Activated T-helper 1 cell treated with anti-CD3 and anti-CD28 coated beads, Interleukin-2, amount 50 U/mL, for 16 hours (primary cell): ENCODE measurements around the gene IL17RC.
"Not testable (repeated sequence)": the region's sequence is repeated elsewhere in the genome, so short reads cannot be mapped to it uniquely, and the experiment has no call there.

Experiments used
- DNase-seq, 2 donors: peaks; one replicate each; pipeline ENCODE4 v3.0.0-alpha.2; 2020; ENCODE audit warnings: low read depth in 1 of 2, low spot score in 1 of 2

The IL17RC gene

DNA sequence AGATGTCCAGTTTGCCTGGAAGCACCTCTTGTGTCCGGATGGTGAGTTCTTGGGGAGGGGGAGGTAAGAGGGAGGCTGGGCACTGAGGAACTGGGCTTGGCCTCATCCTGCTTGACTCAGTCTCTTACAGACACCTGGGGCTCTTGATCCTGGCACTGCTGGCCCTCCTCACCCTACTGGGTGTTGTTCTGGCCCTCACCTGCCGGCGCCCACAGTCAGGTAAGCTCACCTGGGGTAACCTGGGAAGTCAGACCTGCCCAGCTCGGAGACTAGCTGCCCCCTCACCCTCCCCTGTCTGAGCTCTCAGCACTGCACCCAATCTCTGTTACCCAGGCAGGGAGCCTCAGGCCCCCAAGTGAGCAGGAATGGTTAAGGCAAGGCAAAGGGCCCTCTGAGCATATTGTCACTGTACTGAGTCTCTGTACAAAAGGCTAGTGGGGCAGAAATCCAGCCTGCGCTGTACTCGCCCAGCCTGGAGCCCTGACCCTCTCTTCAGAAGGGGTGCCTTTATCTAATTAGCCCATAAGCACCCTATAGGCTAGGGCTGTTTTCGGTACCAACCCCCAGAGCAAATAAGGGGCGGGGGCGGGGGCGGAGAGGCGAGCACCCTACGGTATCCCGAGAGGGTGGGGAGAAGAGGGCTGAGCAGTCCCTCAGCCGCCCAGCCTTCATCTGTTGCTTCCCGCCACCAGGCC, 2.2 kb upstream of the IL17RC start:
- DNase-seq: no peak

DNA sequence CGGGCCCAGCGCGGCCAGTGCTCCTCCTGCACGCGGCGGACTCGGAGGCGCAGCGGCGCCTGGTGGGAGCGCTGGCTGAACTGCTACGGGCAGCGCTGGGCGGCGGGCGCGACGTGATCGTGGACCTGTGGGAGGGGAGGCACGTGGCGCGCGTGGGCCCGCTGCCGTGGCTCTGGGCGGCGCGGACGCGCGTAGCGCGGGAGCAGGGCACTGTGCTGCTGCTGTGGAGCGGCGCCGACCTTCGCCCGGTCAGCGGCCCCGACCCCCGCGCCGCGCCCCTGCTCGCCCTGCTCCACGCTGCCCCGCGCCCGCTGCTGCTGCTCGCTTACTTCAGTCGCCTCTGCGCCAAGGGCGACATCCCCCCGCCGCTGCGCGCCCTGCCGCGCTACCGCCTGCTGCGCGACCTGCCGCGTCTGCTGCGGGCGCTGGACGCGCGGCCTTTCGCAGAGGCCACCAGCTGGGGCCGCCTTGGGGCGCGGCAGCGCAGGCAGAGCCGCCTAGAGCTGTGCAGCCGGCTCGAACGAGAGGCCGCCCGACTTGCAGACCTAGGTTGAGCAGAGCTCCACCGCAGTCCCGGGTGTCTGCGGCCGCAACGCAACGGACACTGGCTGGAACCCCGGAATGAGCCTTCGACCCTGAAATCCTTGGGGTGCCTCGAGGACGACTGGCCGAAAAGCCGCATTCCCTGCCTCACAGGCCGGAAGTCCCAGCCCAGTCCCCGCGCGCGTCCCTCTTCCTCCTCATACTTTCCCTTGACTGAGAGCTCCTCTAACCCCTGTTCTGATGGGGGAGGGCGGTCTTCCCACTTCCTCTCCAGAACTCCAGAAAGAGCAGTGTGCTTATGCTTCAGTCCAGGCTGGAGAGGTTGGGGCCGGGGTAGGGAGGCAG, 1.4 kb upstream of the IL17RC start:
- no peak for DNase-seq

DNA sequence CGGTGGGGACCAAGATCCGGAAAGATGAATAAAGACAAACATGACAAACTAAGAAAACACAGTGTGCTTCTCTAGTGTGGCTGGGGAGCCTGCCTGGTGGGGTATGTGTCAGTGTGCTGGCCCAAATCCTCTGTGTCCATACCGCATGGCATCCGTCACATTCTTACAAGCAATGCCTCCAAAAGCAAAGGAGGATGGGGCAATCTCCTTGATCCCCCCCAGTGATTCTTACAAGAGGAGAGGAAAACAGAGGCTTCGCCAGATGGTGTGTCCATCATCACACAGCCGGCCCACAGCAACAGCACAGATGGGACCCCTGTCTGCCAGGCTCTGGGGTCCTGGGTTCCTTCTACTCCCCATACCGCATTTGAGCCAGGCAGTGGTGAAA, 558 bp upstream of the IL17RC start:
- DNase-seq: no peak

DNA sequence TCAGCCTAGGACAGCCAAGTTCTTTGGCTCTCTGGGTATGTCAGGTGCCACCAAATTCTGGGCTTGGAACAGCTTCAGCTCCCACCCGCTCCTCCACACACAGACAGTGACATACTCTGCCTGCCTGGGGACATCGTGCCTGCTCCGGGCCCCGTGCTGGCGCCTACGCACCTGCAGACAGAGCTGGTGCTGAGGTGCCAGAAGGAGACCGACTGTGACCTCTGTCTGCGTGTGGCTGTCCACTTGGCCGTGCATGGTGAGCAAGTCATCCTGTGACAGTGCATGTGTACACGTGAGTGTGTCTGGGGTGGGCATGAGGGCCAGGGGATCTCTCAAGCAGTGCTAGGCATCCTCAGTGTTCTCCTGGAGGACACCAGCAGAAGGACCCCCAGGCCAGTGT, 922 bp downstream of the IL17RC start:
- no peak for DNase-seq

DNA sequence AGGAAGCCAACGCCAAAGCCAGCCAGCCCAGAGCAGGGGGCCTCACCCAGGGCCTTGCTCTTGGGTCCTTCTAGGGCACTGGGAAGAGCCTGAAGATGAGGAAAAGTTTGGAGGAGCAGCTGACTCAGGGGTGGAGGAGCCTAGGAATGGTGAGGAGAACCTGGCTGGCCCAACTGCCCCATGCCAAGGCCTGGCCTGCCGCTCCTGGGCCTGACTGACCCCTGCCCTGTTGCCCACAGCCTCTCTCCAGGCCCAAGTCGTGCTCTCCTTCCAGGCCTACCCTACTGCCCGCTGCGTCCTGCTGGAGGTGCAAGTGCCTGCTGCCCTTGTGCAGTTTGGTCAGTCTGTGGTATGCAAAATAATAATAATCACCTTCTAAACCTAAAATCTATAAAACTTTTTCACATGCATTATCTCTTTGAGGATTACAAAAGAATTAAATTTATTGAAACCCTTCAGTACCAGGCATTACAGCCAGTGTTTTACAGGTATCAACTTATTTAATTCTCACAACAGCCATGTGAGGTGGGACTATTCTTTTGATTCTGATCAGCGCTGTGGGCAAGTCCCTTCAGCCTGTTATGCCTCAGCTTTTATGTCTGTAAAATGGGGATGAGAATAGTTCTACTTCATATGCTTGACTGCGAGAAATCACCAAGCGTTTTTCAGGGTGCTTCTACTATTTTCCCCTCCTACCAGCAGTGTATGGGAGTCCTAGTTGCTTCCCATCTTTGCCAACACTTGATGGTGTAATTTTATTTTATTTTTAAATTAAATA, 1.6 kb downstream of the IL17RC start:
- DNase-seq: no peak

DNA sequence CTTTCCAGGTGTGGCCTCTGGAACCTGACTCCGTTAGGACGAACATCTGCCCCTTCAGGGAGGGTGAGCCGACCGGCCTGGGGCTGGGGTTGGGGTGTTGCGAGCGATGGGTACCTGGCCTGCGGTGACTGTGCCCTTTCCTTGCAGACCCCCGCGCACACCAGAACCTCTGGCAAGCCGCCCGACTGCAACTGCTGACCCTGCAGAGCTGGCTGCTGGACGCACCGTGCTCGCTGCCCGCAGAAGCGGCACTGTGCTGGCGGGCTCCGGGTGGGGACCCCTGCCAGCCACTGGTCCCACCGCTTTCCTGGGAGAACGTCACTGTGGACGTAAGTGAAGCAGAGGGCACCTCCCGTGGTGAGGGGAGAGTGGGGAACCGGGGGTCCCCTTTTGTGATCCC, 11.3 kb downstream of the IL17RC start:
- DNase-seq: no peak

DNA sequence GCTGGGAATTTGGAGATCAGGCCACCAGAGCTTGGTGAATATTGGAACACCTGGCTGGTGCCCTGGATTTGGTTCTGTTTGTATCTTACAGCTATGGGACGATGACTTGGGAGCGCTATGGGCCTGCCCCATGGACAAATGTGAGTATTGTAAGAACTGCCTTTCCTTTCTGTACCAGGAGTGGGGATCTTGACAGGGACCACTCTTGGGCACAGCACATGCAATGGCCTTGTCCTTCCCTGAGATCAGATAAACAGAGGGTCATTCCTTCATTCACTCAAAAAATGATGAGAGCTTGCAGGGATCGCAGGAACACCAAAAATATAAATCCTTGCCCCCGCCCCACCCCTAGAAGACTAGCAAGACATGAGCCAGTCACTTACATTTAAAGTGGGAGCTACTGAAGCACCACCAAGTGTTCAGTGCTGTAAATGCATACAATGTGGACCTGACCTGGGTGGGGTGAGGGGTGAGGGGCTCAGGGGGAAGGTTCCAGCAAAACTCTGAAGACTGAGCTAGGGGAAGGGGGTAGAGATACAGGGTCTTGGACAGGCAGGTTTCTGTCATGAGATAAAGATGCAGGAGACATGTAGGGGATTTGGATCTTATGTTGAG, 14.0 kb downstream of the IL17RC start:
- no peak for DNase-seq

DNA sequence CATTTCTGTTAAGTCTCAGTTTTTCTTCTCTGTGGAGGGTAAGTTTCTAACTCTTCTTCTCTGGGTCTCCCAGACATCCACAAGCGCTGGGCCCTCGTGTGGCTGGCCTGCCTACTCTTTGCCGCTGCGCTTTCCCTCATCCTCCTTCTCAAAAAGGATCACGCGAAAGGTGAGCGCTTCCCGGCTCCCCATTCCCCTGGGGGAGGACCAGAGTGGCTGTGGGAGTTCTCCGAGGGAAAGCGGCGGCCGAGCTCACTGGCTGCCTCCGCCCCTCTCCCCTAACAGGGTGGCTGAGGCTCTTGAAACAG, 15.6 kb downstream of the IL17RC start:
- DNase-seq: no peak

DNA sequence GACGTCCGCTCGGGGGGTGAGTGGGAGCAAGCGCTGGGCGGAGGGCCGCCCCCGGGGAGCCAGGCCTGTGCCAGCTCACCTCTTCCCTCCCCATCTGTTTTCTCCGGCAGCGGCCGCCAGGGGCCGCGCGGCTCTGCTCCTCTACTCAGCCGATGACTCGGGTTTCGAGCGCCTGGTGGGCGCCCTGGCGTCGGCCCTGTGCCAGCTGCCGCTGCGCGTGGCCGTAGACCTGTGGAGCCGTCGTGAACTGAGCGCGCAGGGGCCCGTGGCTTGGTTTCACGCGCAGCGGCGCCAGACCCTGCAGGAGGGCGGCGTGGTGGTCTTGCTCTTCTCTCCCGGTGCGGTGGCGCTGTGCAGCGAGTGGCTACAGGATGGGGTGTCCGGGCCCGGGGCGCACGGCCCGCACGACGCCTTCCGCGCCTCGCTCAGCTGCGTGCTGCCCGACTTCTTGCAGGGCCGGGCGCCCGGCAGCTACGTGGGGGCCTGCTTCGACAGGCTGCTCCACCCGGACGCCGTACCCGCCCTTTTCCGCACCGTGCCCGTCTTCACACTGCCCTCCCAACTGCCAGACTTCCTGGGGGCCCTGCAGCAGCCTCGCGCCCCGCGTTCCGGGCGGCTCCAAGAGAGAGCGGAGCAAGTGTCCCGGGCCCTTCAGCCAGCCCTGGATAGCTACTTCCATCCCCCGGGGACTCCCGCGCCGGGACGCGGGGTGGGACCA, 16.1 kb downstream of the IL17RC start:
- DNase-seq: peak; percentile 72 to 86

DNA sequence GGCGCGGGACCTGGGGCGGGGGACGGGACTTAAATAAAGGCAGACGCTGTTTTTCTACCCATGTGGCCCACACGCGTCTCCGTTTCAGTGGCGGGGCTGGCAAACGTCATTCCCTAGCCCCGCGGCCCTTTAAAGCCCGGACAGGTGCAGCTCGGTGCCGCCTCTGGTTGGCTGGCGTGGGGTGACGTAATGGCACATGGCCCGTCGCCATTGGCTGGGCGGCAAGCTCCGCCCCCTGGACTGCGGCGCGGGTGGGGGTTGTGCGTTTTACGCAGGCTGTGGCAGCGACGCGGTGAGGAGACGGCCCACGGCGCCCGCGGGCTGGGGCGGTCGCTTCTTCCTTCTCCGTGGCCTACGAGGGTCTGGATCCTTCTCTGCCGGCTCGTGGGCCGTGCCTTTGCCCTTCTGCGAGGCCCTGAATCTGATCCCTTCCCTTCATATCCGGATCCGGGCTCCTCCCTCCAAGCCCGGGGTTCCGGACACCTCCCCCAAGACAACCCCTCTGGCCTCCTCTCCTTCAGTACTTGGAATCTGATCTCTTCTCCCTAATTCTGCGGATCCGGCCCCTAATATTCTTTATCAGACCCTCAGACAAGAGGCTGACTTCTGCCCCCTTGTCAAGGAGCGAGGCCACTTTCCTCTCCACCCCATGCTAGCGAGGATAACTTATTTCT, 16.8 kb downstream of the IL17RC start, which contains the start of gene CRELD1:
CRELD1 (plus strand) TSS at position 274 of the 674 bp plus-strand sequence. CDS start 605 bp downstream, outside the sequence.
- DNase-seq: peak; percentile 92 to 95

DNA sequence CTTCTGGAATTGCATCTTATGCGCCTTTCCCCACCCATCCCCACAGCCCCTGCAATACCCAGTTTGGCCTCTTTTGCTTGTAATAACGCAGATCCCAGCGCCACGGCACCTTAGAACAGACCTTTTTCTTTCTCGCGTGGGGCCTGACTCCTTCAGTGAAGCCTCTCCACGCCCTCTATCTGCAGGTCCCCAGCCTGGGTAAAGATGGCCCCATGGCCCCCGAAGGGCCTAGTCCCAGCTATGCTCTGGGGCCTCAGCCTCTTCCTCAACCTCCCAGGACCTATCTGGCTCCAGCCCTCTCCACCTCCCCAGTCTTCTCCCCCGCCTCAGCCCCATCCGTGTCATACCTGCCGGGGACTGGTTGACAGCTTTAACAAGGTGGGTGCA, 17.3 kb downstream of the IL17RC start:
- no peak for DNase-seq

DNA sequence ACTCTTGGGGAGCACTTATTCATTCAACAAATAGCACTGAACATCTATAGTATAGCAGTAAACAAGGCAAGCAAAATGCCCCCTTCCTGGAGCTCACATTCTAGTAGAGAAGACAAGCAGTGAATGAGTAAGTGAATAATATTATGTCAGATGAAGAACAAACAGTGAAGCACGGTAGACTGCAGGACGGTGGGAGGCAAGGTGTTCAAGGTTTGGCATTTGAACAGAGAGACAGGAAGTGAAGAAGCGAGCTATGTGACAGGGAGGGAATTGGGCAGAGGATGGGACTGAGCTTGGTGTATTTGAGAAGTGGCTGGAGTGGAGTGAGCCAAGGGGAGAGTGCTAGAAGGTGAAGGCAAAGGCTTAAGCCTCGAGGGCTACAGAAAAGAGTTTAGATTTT, 18.1 kb downstream of the IL17RC start:
- DNase-seq: no peak

DNA sequence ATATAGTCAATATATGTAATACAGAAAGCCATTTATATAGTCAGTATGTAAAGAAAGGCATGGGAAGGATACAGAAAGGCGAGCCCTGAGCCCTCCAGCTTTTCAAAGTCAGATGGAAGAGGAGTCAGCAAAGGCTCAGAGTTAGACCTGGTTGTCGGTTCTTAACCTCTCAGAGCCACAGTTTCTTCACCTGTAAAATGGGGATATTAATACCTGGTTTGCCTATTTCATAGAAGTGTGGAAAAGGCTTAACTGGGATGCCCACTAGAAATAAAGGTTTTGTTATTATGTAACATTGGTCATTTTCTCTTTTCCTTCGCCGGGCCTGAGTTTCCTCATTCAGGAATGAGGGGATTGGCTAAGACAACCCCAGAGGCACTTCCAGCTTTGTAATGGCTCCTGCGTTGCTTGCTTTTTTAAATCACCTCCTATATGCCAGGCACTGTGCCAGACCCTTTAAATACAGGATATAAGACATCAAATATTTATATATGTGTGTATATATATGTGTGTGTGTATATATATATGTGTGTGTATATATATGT, 19.1 kb downstream of the IL17RC start:
- no peak for DNase-seq

DNA sequence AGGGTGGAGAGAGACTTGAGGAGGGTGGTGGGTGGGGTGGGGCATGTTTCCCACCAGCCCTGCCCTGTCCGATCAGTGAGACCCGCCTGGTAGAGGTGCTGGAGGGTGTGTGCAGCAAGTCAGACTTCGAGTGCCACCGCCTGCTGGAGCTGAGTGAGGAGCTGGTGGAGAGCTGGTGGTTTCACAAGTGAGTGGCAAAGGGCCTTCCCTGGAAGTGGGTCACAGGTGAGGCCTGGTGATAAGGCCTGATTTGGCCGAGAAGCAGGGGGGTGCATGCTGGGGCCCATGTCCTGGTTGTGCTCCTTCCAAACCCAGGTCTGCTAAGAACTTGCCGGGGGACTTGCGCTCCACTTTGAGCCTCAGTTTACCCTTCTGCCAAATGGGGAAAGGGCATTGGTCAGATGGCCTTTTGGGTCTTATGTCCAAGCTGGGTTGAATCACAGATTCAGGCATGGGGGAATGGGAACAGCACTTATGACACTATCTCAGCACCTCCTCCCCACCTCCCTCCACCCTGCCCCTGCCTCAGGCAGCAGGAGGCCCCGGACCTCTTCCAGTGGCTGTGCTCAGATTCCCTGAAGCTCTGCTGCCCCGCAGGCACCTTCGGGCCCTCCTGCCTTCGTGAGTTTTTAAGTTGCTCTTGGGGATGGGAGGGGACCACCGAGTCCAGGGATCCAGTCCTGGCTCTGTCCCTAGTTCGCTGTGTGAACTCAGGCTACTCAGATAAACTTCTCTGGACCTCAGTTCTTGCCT, 20.8 kb downstream of the IL17RC start:
- no peak for DNase-seq

DNA sequence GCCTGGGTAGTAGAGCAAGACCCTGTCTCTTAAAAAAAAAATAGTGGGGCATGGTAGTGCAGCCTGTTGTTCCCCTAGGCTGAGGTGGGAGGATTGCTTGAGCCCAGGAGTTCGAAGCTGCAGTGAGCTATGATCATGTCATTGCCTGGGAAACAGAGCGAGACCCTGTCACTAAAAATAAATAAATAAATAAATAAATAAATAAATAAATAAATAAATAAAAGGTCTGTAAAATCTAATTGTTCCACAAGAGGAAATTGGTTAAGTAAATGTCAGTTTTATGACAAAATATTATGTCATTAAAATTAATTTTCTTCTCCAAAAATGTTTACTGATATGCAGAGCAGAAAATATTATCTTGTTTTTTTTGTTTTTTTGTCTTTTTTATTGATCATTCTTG, 22.1 kb downstream of the IL17RC start:
- no peak for DNase-seq

DNA sequence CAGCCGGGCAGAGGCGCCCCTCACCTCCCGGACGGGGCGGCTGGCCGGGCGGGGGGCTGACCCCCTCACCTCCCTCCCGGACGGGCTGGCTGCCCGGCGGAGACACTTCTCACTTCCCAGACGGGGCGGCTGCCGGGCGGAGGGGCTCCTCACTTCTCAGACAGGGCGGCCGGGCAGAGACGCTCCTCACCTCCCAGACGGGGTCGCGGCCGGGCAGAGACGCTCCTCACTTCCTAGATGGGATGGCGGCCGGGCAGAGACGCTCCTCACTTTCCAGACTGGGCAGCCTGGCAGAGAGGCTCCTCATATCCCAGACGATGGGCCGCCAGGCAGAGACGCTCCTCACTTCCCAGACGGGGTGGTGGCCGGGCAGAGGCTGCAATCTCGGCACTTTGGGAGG, 23.0 kb downstream of the IL17RC start:
- DNase-seq: not testable (repeated sequence)

DNA sequence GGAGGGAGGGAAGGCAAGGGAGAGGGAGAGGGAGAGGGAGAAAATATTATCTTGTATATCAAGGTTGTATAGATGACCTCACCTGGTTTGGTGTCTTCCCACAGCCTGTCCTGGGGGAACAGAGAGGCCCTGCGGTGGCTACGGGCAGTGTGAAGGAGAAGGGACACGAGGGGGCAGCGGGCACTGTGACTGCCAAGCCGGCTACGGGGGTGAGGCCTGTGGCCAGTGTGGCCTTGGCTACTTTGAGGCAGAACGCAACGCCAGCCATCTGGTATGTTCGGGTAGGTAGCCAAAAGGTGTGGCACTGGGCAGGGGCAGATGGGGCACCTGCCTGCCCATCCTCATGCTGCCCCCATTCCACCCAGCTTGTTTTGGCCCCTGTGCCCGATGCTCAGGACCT, 23.8 kb downstream of the IL17RC start:
- no peak for DNase-seq

DNA sequence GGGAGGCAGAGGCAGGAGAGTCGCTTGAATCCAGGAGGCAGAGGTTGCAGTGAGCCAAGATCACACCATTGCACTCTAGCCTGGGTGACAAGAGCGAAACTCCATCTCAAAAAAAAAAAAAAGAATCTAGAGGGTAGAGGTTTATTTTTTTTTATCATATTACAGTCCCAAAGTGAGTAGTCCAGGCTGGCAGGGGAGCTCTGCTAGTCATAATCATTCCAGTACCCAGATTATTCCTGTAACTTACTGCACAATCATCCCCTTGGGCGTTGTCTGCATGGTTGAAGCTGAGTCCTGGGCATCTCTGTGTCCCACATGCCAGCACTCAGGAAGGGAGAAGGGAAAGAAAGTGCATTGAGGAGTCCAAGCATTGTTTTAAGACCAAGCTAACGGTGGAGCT, 25.3 kb downstream of the IL17RC start:
- no peak for DNase-seq

DNA sequence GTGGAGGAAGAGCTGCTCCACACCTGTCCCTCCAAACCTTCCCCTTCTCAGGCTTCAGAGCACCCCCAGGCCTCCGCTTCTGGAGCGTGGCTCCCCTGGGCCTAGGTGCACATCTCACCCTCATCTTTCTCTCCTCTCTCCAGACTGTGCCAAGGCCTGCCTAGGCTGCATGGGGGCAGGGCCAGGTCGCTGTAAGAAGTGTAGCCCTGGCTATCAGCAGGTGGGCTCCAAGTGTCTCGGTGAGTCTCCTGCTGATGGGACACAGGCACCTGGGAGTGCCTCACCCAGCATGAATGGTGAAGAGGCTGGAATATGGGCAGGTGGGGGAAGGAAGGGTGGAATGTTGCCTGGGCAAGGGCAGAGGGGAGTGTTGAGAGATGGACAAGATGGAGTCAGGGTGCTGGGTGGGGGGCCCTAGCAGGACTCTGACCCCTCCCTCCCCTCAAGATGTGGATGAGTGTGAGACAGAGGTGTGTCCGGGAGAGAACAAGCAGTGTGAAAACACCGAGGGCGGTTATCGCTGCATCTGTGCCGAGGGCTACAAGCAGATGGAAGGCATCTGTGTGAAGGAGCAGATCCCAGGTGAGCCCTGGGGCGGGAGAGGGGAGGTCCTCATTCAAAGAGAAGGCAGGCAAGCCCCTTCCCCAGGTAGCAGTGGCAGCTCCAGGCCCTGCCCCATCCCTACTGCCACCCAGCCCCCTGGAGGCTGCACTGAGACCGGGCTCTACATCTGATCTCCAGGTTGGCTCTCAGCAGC, 26.2 kb downstream of the IL17RC start:
- no peak for DNase-seq
